SU-DHL-6 (cell line): ENCODE data around the gene SLC30A2.

Experiments
- H2AFZ ChIP-seq: fragments of 200-600 bp; sonication (generic); 2 replicates; pipeline ENCODE4 v1.6.1; 2014; ENCODE audit warnings: low read depth, mild to moderate bottlenecking, moderate library complexity, mixed read lengths, antibody characterized with exemption, low read length; ENCODE audit not compliant: severe bottlenecking
- H3F3A ChIP-seq: fragments of 200-600 bp; shearing (Covaris generic); 2 replicates; pipeline ENCODE4 v1.6.0; 2016; ENCODE audit warnings: antibody characterized with exemption, mild to moderate bottlenecking; ENCODE audit not compliant: insufficient read depth
- H3K27ac ChIP-seq: fragments of 200-600 bp; sonication (generic); 2 replicates; pipeline ENCODE4 v1.5.1; 2016; ENCODE audit warnings: low read depth, mild to moderate bottlenecking, low read length, moderate library complexity, mixed read lengths
- H3K27me3 ChIP-seq: fragments of 200-600 bp; sonication (generic), shearing (Covaris generic); 2 replicates; pipeline ENCODE4 v1.6.0; 2014; ENCODE audit warnings: mild to moderate bottlenecking, low read length
- H3K36me3 ChIP-seq: fragments of 200-600 bp; sonication (generic); 2 replicates; pipeline ENCODE4 v1.6.1; 2014; ENCODE audit warnings: mild to moderate bottlenecking, low read length, mixed read lengths
- H3K4me2 ChIP-seq: fragments of 300-600, 200-600 bp; shearing (Covaris generic), sonication (generic); 2 replicates; pipeline ENCODE4 v1.6.0; 2014; ENCODE audit warnings: low read length, low read depth, mild to moderate bottlenecking; ENCODE audit not compliant: poor library complexity, severe bottlenecking
- H3K4me3 ChIP-seq: fragments of 200-600 bp; sonication (generic); 2 replicates; pipeline ENCODE4 v1.5.1; 2014; ENCODE audit warnings: antibody characterized with exemption, low read length, mild to moderate bottlenecking, mixed read lengths; ENCODE audit not compliant: insufficient read depth, poor library complexity, severe bottlenecking
- H3K79me2 ChIP-seq: fragments of 200-600 bp; sonication (generic); 2 replicates; pipeline ENCODE4 v1.6.1; 2014; ENCODE audit warnings: mild to moderate bottlenecking, low read length, moderate library complexity; ENCODE audit not compliant: insufficient read depth
- H3K9ac ChIP-seq: fragments of 200-600 bp; sonication (generic); 2 replicates; pipeline ENCODE4 v1.7.0; 2014; ENCODE audit warnings: mild to moderate bottlenecking, low read length
- H3K9me2 ChIP-seq: fragments of 200-600 bp; sonication (generic); replicated peaks from 2 replicates; pipeline ENCODE4 v1.6.1; 2014; ENCODE audit warnings: low read length; ENCODE audit not compliant: insufficient read depth
- H3K9me3 ChIP-seq: fragments of 200-600 bp; sonication (generic); 2 replicates; pipeline ENCODE4 v1.6.1; 2014; ENCODE audit warnings: low read length, mixed read lengths; ENCODE audit not compliant: insufficient read depth
- H4K20me1 ChIP-seq: fragments of 200-600 bp; sonication (generic); 2 replicates; pipeline ENCODE4 v1.6.1; 2014; ENCODE audit warnings: low read depth, mild to moderate bottlenecking, antibody characterized with exemption, low read length, moderate library complexity, mixed read lengths
- CTCF ChIP-seq: fragments of 200-600 bp; sonication (generic); IDR thresholded peaks from one replicate; pipeline ENCODE4 v1.5.1; 2017; ENCODE audit warnings: antibody characterized with exemption, mild to moderate bottlenecking, low read length, moderate library complexity; ENCODE audit not compliant: insufficient read depth, poor library complexity, severe bottlenecking
- EZH2phosphoT487 ChIP-seq: fragments of 200-600 bp; sonication (generic), shearing (Covaris generic); conservative IDR thresholded peaks from 2 replicates; pipeline ENCODE4 v1.6.1; 2018; ENCODE audit warnings: mild to moderate bottlenecking, antibody characterized with exemption, low read length, moderate library complexity, mixed read lengths

Gene SLC30A2

DNA sequence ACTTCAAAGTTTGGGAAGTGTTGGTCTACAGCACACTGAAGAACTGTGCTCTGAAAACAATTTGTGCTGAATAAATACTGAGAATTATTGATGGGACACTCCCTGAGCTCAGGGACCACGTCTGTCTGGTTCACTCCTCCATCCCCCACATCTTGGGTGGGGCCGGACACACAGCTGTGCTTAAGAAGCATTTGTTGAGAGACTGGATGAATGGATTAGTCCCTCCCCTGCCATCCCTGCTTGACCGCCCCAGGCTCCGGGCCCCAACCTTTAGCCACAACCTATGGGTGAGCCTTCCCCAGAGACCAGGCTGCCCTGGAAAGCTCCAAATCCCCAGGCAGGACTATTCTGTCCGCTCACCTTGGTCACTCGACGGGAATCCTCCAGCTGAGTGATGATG is 14.0 kb upstream of the SLC30A2 start:
- Histone ChIP-seq H3K27ac (no peak overlapping the region), H3K79me2 (no peaks in the 10 kb centered on the region), H4K20me1 (no peaks in the 10 kb centered on the region), H3K36me3 (no peaks in the 10 kb centered on the region), H3K9me3 (no peaks in the 10 kb centered on the region), H3K27me3 (no peaks in the 10 kb centered on the region), H3K9me2 (no peaks in the 10 kb centered on the region), H3K4me3 (no peak overlapping the region), H3K4me2 (no peak overlapping the region), H2AFZ (no peak overlapping the region), H3K9ac (no peak overlapping the region), H3F3A (no peaks in the 10 kb centered on the region)
- TF ChIP-seq EZH2phosphoT487 (no peak), CTCF (no peak)

DNA sequence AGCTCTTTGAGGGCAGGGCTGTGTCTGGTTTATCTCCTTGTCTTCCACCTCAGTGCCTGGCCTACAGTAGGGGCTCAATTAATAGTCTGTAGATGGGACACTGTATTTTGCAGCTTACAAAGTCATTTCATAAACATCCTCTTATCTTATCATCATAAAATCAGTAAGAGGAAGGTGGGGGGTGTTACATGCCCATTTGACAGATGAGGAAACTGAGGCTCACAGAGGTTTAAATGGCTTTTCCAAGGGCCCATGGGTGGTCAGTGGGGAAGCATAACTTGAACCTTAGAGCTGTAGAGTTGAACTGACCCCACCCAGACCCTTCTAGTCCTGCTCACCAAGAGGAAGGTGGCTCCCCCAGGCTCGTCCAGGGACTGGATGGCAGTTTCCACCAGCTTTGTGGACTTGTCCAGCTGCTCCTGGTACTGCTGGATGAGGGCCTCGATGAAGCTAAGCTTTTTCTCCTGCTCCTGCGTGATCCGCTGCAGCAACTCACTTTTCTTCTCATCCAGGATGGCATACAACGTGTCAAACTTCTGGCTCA is 12.2 kb upstream of the SLC30A2 start:
- no peak overlapping the region for H3K4me2 ChIP-seq
- no peaks in the 10 kb centered on the region for H3K79me2 ChIP-seq
- TF ChIP-seq CTCF (no peak), EZH2phosphoT487 (no peak)
- H3K9me3 ChIP-seq = no peaks in the 10 kb centered on the region
- H3K4me3 ChIP-seq = no peak overlapping the region
- no peaks in the 10 kb centered on the region for H3K9me2 ChIP-seq
- H3K36me3 ChIP-seq = no peaks in the 10 kb centered on the region
- H3K27ac ChIP-seq = no peak overlapping the region
- H2AFZ ChIP-seq = no peak overlapping the region
- H3K9ac ChIP-seq = no peak overlapping the region
- H4K20me1 ChIP-seq = no peaks in the 10 kb centered on the region
- H3F3A ChIP-seq = no peaks in the 10 kb centered on the region
- H3K27me3 ChIP-seq = no peaks in the 10 kb centered on the region

- Histone ChIP-seq H3K4me2 (no peak overlapping the region), H3K27ac (no peak overlapping the region), H3K9ac (no peak overlapping the region), H3K9me3 (no peaks in the 10 kb centered on the region), H3K4me3 (no peak overlapping the region), H4K20me1 (no peaks in the 10 kb centered on the region), H3K27me3 (no peaks in the 10 kb centered on the region), H3K9me2 (no peaks in the 10 kb centered on the region), H3F3A (no peaks in the 10 kb centered on the region), H2AFZ (no peak overlapping the region), H3K79me2 (no peaks in the 10 kb centered on the region), H3K36me3 (no peaks in the 10 kb centered on the region)
- no peak for TF ChIP-seq EZH2phosphoT487
- TF ChIP-seq CTCF = no peak
Observed at GRCh38 chr1:26057189-26057588, 11.3 kb upstream of the SLC30A2 start.
